ENCODE data around the gene UQCC2. TPM values are rescaled to one million over a fixed set of nuclear protein-coding genes. Genes with fewer than 3 reads are reported as not detected.

Gene UQCC2
- total and polyA plus RNA-seq, 12 donors: 7.4 to 214 (median 72.9) TPM

GRCh38 chr6:33659986-33660385 lies 51.5 kb downstream of the UQCC2 start:
- DNase-seq: no peak
- Histone ChIP-seq H3K27ac (no peak overlapping the region), H3K4me3 (no peak overlapping the region), H3K36me3 (replicated peaks in 1 of 2) (no peaks in the 10 kb centered on the region), H3K4me1 (replicated peaks in 1 of 2) (no peaks in the 10 kb centered on the region), H3K9me3 (replicated peaks in 1 of 3) (no peaks in the 10 kb centered on the region), H3K27me3 (no peaks in the 10 kb centered on the region)
- TF ChIP-seq CTCF (IDR thresholded peaks at IDR 0.05): no peak
- intact Hi-C loops (cut with DNase I): no loop called here
- WGBS, 4 donors: 89 to 95% (median 92%) methylated on average over 6 of the region's 6 CpGs

GRCh38 chr6:33658982-33659689 lies 52.4 kb downstream of the UQCC2 start:
- no peak overlapping the region for H3K4me3 ChIP-seq
- H3K4me1 ChIP-seq (replicated peaks in 1 of 2): no peaks in the 10 kb centered on the region
- no peaks in the 10 kb centered on the region for H3K36me3 ChIP-seq (replicated peaks in 1 of 2)
- H3K9me3 ChIP-seq (replicated peaks in 1 of 3): no peaks in the 10 kb centered on the region
- TF ChIP-seq CTCF (IDR thresholded peaks at IDR 0.05): no peak
- TF ChIP-seq POLR2A (IDR thresholded peaks at IDR 0.05): no peak
- H3K27me3 ChIP-seq: no peaks in the 10 kb centered on the region
- DNase-seq: no peak
- no peak overlapping the region for H3K27ac ChIP-seq
- 92 to 94% (median 93%) methylated on average over 8 to 16 of the region's 16 CpGs for WGBS, 4 donors
- intact Hi-C loops (cut with DNase I): no loop called here

DNA sequence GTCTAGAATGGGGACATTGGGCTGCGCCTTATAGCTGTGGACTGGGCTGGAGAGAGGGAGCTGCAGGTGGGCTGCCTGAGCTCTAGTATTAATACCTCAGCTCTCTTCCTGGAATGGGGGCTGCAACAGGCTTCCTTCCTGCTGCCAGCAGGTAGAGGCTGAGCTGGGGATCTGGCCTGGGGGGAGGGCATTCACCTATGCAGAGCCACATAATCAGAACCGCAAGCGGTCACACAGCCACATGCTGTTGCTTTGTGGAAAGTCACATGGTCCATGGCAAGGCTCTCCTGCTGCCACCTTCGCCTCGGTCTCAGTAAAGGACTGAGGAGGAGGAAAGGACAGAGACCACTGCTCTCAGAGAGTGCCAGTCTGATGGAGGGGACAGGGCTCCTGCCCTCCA lies 54.7 kb downstream of the UQCC2 start:
- Histone ChIP-seq H3K4me1 (replicated peaks in 1 of 2) (no peaks in the 10 kb centered on the region), H3K36me3 (replicated peaks in 1 of 2) (no peaks in the 10 kb centered on the region), H3K4me3 (no peak overlapping the region), H3K27ac (no peak overlapping the region), H3K9me3 (replicated peaks in 1 of 3) (no peaks in the 10 kb centered on the region), H3K27me3 (no peaks in the 10 kb centered on the region)
- no peak for DNase-seq
- intact Hi-C loops (cut with DNase I): no loop called here
- TF ChIP-seq POLR2A (IDR thresholded peaks at IDR 0.05) (no peak), CTCF (IDR thresholded peaks at IDR 0.05) (no peak)
- WGBS, 4 donors: 86 to 95% (median 93%) methylated on average over 2 to 5 of the region's 5 CpGs

- 59 to 85% (median 79%) methylated on average over 5 of the region's 5 CpGs for WGBS, 4 donors
Observed at GRCh38 chr6:33654831-33655554, 56.5 kb downstream of the UQCC2 start.

More at GRCh38 chr6:33654831-33655554, 56.5 kb downstream of the UQCC2 start:
- no peaks in the 10 kb centered on the region for H3K27me3 ChIP-seq
- no peak for DNase-seq
- H3K9me3 ChIP-seq (replicated peaks in 1 of 3): no peaks in the 10 kb centered on the region
- H3K4me3 ChIP-seq: no peak overlapping the region
- no peak overlapping the region for H3K27ac ChIP-seq
- H3K4me1 ChIP-seq (replicated peaks in 1 of 2): no peaks in the 10 kb centered on the region
- TF ChIP-seq CTCF (IDR thresholded peaks at IDR 0.05) (no peak), POLR2A (IDR thresholded peaks at IDR 0.05) (no peak)
- no peaks in the 10 kb centered on the region for H3K36me3 ChIP-seq (replicated peaks in 1 of 2)
- intact Hi-C loops (cut with DNase I): no loop called here
